Liver (tissue), 3 donors: ENCODE measurements around the gene UQCRFS1.

Experiments
- CTCF ChIP-seq: fragments of 150-350 bp; IDR thresholded peaks from 2 replicates; pipeline ENCODE4 v1.5.1; 2017; ENCODE audit warnings: improper control_type of control experiment, low read depth, low read length; ENCODE audit not compliant: missing input control
- GABPA ChIP-seq, 2 donors: IDR thresholded peaks in 1 of 2; conservative IDR thresholded peaks in 1 of 2; 2 replicates each; pipeline ENCODE4 v1.6.1; 2016; ENCODE audit warnings: antibody characterized with exemption in 2 of 2, mild to moderate bottlenecking in 1 of 2, moderate library complexity in 1 of 2
- TAF1 ChIP-seq: conservative IDR thresholded peaks from 2 replicates; pipeline ENCODE4 v1.6.1; 2016; ENCODE audit warnings: antibody characterized with exemption, mild to moderate bottlenecking
- donor health status: healthy.
- donor health status: healthy.

- no peak for TF ChIP-seq TAF1
- no peak for TF ChIP-seq GABPA (IDR thresholded peaks at IDR 0.05 in 1 of 2, conservative IDR thresholded peaks at IDR 0.05 in 1 of 2)
- no peak for TF ChIP-seq CTCF
Observed at GRCh38 chr19:29187676-29188075, 25.3 kb downstream of the UQCRFS1 start.
